Measurements from ENCODE around the gene CYFIP2. TPM values are rescaled to one million over a fixed set of nuclear protein-coding genes. Genes with fewer than 3 reads are reported as not detected.

CYFIP2 gene
- total RNA-seq, 1 experiment from 2014 or later: 95.3 TPM

DNA sequence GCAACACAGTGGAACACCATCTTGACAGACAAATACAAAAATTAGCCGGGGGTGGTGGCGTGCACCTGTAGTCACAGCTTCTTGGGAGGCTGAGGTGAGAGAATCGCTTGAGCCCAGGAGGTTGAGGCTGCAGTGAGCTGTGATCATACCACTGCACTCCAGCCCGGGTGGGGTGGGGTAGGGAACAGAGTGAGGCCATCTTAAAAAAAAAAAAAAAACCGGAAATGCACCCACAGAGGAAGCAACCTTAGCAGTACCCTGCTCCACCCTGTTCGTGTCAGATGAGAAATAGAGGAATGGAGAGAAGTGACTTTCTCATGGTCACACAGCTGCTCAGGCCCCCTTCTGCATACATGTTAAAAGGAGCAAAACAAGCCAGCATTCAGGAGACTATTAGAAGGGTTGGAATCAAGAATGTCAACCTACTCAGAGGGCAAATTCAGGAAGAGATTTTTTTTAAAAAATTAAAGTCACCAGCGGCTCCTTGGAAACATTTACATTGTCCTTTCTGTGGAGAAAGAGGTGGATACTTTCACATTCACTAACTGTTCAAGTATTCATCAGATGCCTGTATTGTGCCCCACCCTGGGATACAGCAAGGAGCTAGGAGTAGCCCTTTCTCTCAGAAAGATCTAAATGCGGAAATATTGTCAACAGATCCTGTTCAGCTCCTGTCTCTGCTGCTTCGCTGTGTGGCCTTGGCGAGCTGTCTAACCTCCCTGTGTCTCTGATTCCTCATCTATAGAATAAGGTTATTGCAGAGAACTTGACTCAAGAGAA is 41.0 kb downstream of the CYFIP2 start:
- Mint-ChIP-seq H3K4me1 (no peaks in the 10 kb centered on the region), H3K36me3 (peaks cover 12% of the 10 kb centered on the region), H3K4me3 (no peak overlapping the region), H3K9me3 (no peaks in the 10 kb centered on the region), H3K27ac (no peak overlapping the region), H3K27me3 (ENCODE audit: low read depth) (no peaks in the 10 kb centered on the region)
- ATAC-seq (no peak), DNase-seq (ENCODE audit: low spot score) (no peak)
- POLR2A ChIA-PET: no interaction called here
- TF ChIP-seq SOX15 (CRISPR knock-in tag; IDR thresholded peaks at IDR 0.05) (no peak), ZNF121 (CRISPR knock-in tag; IDR thresholded peaks at IDR 0.05) (no peak), OVOL2 (CRISPR knock-in tag; IDR thresholded peaks at IDR 0.05; ENCODE audit: borderline replicate concordance) (no peak), ZBTB21 (CRISPR knock-in tag; IDR thresholded peaks at IDR 0.05; ENCODE audit: borderline replicate concordance) (no peak), FOXK1 (CRISPR knock-in tag; IDR thresholded peaks at IDR 0.05) (no peak), ZNF317 (CRISPR knock-in tag; IDR thresholded peaks at IDR 0.05; ENCODE audit: borderline replicate concordance, low read depth) (no peak), FOXJ3 (CRISPR knock-in tag; IDR thresholded peaks at IDR 0.05; ENCODE audit: borderline replicate concordance) (no peak), ZNF138 (CRISPR knock-in tag; conservative IDR thresholded peaks at IDR 0.05) (no peak)
- TF ChIP-seq, protein P1, sequence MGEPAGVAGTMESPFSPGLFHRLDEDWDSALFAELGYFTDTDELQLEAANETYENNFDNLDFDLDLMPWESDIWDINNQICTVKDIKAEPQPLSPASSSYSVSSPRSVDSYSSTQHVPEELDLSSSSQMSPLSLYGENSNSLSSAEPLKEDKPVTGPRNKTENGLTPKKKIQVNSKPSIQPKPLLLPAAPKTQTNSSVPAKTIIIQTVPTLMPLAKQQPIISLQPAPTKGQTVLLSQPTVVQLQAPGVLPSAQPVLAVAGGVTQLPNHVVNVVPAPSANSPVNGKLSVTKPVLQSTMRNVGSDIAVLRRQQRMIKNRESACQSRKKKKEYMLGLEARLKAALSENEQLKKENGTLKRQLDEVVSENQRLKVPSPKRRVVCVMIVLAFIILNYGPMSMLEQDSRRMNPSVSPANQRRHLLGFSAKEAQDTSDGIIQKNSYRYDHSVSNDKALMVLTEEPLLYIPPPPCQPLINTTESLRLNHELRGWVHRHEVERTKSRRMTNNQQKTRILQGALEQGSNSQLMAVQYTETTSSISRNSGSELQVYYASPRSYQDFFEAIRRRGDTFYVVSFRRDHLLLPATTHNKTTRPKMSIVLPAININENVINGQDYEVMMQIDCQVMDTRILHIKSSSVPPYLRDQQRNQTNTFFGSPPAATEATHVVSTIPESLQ (CRISPR knock-in tag; IDR thresholded peaks at IDR 0.05): no peak
- TF ChIP-seq, protein P2, sequence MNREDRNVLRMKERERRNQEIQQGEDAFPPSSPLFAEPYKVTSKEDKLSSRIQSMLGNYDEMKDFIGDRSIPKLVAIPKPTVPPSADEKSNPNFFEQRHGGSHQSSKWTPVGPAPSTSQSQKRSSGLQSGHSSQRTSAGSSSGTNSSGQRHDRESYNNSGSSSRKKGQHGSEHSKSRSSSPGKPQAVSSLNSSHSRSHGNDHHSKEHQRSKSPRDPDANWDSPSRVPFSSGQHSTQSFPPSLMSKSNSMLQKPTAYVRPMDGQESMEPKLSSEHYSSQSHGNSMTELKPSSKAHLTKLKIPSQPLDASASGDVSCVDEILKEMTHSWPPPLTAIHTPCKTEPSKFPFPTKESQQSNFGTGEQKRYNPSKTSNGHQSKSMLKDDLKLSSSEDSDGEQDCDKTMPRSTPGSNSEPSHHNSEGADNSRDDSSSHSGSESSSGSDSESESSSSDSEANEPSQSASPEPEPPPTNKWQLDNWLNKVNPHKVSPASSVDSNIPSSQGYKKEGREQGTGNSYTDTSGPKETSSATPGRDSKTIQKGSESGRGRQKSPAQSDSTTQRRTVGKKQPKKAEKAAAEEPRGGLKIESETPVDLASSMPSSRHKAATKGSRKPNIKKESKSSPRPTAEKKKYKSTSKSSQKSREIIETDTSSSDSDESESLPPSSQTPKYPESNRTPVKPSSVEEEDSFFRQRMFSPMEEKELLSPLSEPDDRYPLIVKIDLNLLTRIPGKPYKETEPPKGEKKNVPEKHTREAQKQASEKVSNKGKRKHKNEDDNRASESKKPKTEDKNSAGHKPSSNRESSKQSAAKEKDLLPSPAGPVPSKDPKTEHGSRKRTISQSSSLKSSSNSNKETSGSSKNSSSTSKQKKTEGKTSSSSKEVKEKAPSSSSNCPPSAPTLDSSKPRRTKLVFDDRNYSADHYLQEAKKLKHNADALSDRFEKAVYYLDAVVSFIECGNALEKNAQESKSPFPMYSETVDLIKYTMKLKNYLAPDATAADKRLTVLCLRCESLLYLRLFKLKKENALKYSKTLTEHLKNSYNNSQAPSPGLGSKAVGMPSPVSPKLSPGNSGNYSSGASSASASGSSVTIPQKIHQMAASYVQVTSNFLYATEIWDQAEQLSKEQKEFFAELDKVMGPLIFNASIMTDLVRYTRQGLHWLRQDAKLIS (CRISPR knock-in tag; IDR thresholded peaks at IDR 0.05; ENCODE audit: borderline replicate concordance): no peak
- TF ChIP-seq, protein P3, sequence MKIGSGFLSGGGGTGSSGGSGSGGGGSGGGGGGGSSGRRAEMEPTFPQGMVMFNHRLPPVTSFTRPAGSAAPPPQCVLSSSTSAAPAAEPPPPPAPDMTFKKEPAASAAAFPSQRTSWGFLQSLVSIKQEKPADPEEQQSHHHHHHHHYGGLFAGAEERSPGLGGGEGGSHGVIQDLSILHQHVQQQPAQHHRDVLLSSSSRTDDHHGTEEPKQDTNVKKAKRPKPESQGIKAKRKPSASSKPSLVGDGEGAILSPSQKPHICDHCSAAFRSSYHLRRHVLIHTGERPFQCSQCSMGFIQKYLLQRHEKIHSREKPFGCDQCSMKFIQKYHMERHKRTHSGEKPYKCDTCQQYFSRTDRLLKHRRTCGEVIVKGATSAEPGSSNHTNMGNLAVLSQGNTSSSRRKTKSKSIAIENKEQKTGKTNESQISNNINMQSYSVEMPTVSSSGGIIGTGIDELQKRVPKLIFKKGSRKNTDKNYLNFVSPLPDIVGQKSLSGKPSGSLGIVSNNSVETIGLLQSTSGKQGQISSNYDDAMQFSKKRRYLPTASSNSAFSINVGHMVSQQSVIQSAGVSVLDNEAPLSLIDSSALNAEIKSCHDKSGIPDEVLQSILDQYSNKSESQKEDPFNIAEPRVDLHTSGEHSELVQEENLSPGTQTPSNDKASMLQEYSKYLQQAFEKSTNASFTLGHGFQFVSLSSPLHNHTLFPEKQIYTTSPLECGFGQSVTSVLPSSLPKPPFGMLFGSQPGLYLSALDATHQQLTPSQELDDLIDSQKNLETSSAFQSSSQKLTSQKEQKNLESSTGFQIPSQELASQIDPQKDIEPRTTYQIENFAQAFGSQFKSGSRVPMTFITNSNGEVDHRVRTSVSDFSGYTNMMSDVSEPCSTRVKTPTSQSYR (CRISPR knock-in tag; IDR thresholded peaks at IDR 0.05): no peak
- TF ChIP-seq, protein P4, sequence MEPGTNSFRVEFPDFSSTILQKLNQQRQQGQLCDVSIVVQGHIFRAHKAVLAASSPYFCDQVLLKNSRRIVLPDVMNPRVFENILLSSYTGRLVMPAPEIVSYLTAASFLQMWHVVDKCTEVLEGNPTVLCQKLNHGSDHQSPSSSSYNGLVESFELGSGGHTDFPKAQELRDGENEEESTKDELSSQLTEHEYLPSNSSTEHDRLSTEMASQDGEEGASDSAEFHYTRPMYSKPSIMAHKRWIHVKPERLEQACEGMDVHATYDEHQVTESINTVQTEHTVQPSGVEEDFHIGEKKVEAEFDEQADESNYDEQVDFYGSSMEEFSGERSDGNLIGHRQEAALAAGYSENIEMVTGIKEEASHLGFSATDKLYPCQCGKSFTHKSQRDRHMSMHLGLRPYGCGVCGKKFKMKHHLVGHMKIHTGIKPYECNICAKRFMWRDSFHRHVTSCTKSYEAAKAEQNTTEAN (CRISPR knock-in tag; IDR thresholded peaks at IDR 0.05): no peak
- CTCF ChIA-PET: interaction anchor here (1.2 kb wide), 1 partner anchor 22 kb away, joined by 3 read pairs; no protein-coding TSS in a partner anchor

DNA sequence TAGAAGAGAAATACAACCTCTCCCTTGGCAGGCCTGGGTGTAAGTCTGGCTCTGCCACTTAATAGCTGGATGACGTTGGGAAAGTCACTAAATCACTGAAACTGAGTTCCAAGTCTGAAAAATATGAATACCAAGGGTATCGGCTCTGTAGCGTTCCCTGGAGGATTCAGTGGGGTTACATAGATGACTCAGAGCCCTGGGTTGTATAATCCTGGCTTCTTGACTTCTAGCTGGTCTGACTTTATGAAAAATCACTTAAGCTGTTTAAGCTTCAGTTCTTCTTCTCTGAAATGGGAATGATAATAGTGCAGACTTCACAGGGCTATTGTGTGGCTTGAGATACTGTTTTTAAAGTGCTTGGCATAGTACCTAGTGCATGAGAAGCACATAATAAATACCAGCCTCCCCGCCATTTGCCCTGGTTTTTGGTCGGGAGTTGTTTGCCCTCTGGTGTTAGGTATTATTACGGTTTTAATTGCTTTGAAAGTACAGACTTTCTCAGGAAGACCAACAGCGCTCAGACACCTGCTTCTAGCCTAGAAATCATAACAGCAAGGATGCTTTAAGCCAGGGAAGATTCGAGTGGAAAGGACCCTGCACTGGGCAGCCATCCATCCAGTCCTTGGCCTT is 43.0 kb downstream of the CYFIP2 start:
- Mint-ChIP-seq H3K9me3 (no peaks in the 10 kb centered on the region), H3K27ac (no peak overlapping the region), H3K4me1 (no peaks in the 10 kb centered on the region), H3K36me3 (peaks cover 12% of the 10 kb centered on the region), H3K4me3 (no peak overlapping the region), H3K27me3 (ENCODE audit: low read depth) (no peaks in the 10 kb centered on the region)
- ChIA-PET POLR2A (no interaction called here), CTCF (interaction anchor here (0.6 to 0.8 kb wide), 2 partner anchors 55 to 153 kb away, joined by 3 read pairs; no protein-coding TSS in a partner anchor)
- ATAC-seq (no peak), DNase-seq (ENCODE audit: low spot score) (no peak)
- TF ChIP-seq ZNF121 (CRISPR knock-in tag; IDR thresholded peaks at IDR 0.05) (no peak), CREM (CRISPR knock-in tag; IDR thresholded peaks at IDR 0.05) (no peak), ETV6 (CRISPR knock-in tag; IDR thresholded peaks at IDR 0.05) (no peak), TEAD4 (CRISPR knock-in tag; IDR thresholded peaks at IDR 0.05) (no peak), ZNF396 (CRISPR knock-in tag; IDR thresholded peaks at IDR 0.05; ENCODE audit: borderline replicate concordance) (no peak)
- TF ChIP-seq, protein P5, sequence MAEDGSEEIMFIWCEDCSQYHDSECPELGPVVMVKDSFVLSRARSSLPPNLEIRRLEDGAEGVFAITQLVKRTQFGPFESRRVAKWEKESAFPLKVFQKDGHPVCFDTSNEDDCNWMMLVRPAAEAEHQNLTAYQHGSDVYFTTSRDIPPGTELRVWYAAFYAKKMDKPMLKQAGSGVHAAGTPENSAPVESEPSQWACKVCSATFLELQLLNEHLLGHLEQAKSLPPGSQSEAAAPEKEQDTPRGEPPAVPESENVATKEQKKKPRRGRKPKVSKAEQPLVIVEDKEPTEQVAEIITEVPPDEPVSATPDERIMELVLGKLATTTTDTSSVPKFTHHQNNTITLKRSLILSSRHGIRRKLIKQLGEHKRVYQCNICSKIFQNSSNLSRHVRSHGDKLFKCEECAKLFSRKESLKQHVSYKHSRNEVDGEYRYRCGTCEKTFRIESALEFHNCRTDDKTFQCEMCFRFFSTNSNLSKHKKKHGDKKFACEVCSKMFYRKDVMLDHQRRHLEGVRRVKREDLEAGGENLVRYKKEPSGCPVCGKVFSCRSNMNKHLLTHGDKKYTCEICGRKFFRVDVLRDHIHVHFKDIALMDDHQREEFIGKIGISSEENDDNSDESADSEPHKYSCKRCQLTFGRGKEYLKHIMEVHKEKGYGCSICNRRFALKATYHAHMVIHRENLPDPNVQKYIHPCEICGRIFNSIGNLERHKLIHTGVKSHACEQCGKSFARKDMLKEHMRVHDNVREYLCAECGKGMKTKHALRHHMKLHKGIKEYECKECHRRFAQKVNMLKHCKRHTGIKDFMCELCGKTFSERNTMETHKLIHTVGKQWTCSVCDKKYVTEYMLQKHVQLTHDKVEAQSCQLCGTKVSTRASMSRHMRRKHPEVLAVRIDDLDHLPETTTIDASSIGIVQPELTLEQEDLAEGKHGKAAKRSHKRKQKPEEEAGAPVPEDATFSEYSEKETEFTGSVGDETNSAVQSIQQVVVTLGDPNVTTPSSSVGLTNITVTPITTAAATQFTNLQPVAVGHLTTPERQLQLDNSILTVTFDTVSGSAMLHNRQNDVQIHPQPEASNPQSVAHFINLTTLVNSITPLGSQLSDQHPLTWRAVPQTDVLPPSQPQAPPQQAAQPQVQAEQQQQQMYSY (CRISPR knock-in tag; IDR thresholded peaks at IDR 0.05): no peak

All from WTC11 (cell line).